Choroid plexus epithelial cell (primary cell): Measurements from ENCODE around the gene SMURF2.

Source experiments
- DNase-seq: peaks from one replicate; pipeline ENCODE4 v3.0.0-alpha.2; 2010; ENCODE audit warnings: low read depth
- H3K4me3 ChIP-seq: 2 replicates; pipeline ENCODE4 v1.5.1; 2011; ENCODE audit warnings: low read depth, mild to moderate bottlenecking, control low read depth, low read length, moderate library complexity
- CTCF ChIP-seq: conservative IDR thresholded peaks from 2 replicates; pipeline ENCODE4 v1.5.1; 2011; ENCODE audit warnings: low read depth, mild to moderate bottlenecking, control low read depth, inconsistent platforms, low read length, moderate library complexity

SMURF2 gene

GRCh38 chr17:64573214-64573613 lies 88.9 kb downstream of the SMURF2 start:
- no peak for DNase-seq
- no peak for TF ChIP-seq CTCF
- H3K4me3 ChIP-seq = no peak overlapping the region

- DNase-seq = peak; percentile 43
- TF ChIP-seq CTCF = no peak
- no peak overlapping the region for H3K4me3 ChIP-seq
Measured at GRCh38 chr17:64572682-64573154, 89.4 kb downstream of the SMURF2 start.

- H3K4me3 ChIP-seq = no peak overlapping the region
- TF ChIP-seq CTCF = no peak
- DNase-seq = no peak
Measured at GRCh38 chr17:64571746-64572145, 90.4 kb downstream of the SMURF2 start.

- no peak overlapping the region for H3K4me3 ChIP-seq
- no peak for DNase-seq
- TF ChIP-seq CTCF = no peak
Measured at GRCh38 chr17:64565563-64565962, 96.5 kb downstream of the SMURF2 start.

GRCh38 chr17:64564098-64564497 lies 98.0 kb downstream of the SMURF2 start:
- H3K4me3 ChIP-seq = no peak overlapping the region
- TF ChIP-seq CTCF = no peak
- no peak for DNase-seq

- DNase-seq = no peak
- H3K4me3 ChIP-seq = no peak overlapping the region
- no peak for TF ChIP-seq CTCF
Measured at GRCh38 chr17:64555281-64555680, 106.8 kb downstream of the SMURF2 start.

- DNase-seq = no peak
- TF ChIP-seq CTCF = no peak
- no peak overlapping the region for H3K4me3 ChIP-seq
Measured at GRCh38 chr17:64554028-64554637, 108.0 kb downstream of the SMURF2 start.
